HG03159 (cell line): Measurements from ENCODE around the gene B3GALT6.
A peak's percentile ranks its signal among the peaks of the same experiment; 100 is the strongest.

Experiments
- ATAC-seq: cut with Tn5 transposase; IDR thresholded peaks from one replicate; pipeline ENCODE4 v1.9.1; 2021; ENCODE audit warnings: mild to moderate bottlenecking, moderate library complexity; ENCODE audit not compliant: unreplicated experiment

The B3GALT6 gene

DNA sequence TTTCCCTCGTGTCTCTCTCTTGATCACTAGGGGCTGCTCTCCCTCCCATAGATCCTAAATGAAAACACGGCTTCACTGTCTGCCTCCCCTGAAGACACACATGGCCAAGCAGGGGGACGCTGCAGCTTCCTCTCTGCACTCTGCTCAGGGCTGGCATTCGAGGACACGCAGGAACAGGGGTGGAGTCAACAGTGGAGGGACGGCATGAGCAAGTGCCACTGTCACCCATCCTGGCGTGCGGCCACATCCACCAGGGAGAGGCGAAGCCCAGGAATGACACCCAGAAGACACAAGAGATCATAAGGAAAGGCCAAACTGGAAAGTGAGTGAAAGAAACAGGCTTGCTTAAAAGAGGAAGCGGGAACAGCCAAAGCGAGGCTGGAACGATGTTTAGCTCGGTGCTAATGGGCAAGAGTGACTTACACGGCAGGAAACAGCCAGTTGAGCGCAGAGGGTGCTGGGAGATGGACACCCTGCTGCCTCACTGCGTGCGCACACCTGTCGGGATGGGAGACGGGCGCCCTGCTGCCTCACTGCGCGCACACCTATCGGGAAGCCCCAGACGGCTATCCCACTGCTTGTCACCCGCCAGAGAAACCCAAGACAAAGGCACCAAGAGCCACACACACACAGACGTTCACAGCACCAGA is 28.0 kb downstream of the B3GALT6 start:
- ATAC-seq = no peak

DNA sequence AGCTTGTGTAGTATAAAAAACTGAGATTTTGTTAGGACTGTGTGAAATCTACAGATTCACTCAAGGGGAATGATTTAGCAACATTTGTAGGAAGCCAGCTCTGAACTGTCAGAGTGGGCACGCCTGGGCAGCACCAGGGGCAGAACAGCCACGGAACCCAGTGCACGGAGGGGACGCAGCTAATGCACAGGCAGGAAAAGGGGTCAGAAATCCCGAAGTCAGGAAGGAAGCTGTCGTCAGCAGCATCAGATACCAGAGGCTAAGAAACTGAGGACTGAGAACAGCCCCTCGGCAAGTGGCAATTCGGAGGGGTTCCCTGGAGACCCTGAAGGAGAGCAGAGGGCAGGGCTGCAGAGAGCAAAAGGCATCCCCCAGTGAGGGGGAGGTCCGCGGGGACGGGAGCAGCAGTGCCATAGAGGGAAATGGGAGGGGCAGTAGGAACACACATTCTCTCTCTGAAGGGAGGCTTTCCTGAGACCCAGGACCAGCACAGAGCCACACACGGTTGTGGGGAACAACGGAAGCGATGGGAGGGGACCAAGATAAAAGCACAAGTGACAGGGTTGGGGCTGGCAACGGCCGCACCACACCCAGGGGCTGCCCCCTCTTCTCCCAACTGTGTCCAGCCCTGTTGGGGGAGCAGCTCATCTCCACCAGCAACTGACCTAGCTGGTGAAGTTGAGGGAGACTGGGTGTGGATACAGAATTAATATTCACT is 29.0 kb downstream of the B3GALT6 start:
- no peak for ATAC-seq

DNA sequence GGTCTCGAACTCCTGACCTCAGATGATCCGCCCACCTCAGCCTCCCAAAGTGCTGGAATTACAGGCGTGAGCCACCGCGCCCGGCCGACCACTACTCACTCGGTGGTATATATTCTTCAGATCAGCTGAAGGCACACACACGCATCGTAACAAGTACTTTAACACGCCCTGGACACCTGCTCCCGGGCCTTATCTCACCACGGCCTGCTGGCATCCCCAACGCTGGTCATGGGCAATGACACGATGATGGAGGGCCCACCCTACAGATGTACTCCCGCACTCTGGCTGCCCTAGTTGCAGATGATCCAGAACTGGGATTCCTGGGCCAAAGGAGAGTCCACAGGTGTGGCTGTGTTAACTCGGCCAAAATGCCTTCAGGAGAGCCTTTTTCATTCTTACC is 30.0 kb downstream of the B3GALT6 start:
- ATAC-seq = no peak

- no peak for ATAC-seq
These were observed 30.7 kb downstream of the B3GALT6 start for GRCh38 chr1:1262758-1263157.

- no peak for ATAC-seq
These were observed 32.0 kb downstream of the B3GALT6 start for GRCh38 chr1:1264026-1264425.

- no peak for ATAC-seq
These were observed 32.8 kb downstream of the B3GALT6 start for GRCh38 chr1:1264868-1265272.

DNA sequence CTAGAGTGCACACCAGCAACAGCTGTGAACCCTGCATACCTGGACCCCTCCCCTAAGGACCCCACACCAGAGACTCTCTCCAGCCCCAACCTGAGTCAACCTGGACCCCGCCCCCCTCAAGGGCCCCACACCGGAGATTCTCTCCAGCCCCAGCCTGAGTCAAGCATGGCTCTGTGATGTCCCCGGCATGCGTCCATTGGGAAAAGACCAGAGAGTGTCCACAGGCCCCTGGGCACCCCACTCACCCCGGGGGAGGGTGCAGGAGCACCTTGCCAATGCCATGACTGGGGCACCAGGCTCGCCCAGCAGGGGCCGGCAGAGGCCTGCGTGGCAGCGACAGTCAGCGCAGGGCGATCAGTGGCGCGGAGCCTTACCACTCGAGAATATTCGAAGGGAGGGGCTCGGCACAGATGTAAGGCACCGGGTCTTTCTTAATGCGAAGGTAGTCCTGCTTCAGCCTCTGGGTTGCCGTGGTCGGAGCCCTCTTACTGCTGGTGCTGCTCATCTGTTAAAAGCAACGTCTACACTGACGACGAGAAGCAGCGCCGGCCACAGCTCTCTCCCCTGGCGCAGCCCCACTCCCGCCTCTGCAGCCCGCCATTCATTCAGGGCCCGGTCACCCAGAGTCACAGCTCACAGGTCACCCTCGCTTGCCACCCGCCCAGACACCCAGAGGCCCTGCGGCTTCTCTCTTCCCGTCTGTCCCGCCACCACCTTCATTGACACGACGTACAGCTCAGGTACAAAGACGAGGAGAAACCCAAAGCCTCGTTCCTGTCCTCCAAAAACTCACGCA is 35.6 kb downstream of the B3GALT6 start:
- no peak for ATAC-seq

- no peak for ATAC-seq
These were observed 36.2 kb downstream of the B3GALT6 start for GRCh38 chr1:1268284-1268682.

DNA sequence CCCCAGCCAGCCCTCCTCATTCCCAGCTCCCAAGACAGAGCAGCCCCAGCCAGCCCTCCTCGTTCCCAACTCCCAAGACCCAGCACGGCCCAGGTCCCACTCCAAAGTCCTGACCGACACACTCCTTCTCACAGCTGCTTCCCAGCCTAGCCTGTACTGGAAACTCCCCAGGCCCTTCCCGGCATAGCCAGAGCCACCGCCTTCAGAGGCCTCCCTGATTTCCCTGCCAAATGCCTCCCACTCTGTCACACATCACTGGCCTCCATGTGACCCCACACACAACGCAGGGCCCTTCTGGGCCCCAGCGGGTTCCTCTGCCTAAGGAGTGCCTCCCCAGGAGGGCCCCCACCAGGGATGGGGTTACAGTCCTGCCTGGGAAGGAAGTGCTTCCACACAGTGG is 38.8 kb downstream of the B3GALT6 start:
- ATAC-seq = no peak

- no peak for ATAC-seq
These were observed 40.5 kb downstream of the B3GALT6 start for GRCh38 chr1:1272341-1273208.

DNA sequence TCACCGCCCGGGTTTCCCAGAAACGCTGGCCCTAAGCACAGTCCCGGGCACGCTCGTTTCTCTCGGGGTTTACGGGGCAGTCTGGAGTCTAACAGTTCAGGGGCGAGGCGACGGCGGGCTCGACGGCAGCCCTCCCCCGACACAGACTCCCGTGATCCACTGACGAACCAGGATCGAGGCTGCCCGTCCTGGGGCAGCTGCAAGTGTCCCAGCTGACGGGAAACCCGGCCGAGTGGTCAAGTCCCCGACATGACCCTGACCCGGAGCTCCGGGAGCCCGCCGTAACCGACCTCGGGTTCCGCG is 41.1 kb downstream of the B3GALT6 start:
- peak; percentile 8 for ATAC-seq

DNA sequence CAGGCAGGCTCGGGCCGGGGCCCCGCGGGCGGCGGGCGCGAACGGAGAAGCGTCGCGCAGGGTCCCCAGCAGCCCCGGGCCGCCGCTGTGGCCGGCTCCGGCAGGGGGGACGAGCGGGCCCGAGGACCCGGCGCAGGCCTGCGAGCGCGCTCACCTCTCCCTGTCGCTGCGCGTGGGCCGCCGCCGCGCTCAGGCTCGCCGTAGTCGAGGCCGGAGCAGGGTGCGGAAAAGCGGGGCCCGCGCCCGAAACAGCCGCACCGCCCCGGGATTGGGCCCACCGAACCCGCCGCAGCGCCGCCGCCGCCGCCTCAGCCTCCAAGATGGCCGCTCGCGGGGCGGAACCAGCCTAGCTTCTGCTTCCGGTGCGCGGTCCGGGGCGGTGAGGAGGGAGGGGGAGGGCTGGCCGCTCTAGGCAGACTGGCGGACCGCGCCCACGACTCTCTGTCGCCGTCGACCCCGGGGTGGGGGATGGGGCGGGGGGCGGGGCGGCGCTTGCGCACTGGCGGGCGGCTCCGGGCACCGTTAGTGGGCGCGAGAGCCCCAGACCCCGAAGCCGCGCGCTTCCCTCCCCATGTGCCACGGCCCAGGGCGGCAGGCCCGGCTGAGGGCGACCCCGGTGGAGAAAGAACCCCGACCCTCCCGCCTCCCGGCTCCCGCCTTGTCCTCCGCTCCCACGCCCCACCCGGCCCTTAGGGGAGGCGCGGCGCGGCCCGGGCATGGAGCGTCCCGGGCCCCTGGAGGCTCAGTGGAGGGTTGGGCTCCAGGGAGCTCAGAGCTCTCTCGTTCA is 41.7 kb downstream of the B3GALT6 start, which contains the start of gene UBE2J2:
Gene UBE2J2, minus strand, starts transcription at position 343 of the 787 bp plus-strand sequence. CDS start 5,862 bp downstream, outside the sequence.
- peak; percentile 79 for ATAC-seq

- no peak for ATAC-seq
These were observed 42.4 kb downstream of the B3GALT6 start for GRCh38 chr1:1274299-1274930.

DNA sequence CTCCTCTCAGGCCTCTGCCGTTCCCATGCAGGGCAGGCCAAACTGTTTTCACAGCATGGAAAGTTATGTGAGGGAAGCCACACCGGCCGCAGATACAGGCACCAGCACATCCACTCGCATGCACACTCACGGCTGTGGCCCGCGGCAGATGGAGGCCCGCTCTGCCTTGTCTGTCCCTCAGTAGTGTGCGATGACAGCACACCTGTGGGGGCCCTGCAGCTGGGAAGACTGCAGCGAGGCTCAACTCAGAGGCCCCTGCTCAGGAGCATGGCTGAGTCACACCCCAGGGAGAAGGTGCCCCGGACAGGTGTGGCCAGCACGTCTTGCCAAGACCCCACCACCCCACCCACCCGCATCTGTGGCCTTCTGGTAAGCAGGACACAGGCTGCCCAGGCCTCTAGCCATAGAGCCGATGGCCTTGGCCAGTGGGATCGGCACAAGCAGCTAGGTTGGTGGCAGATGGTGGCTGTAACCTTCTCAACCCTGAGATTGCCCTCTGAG is 42.9 kb downstream of the B3GALT6 start:
- ATAC-seq = no peak

DNA sequence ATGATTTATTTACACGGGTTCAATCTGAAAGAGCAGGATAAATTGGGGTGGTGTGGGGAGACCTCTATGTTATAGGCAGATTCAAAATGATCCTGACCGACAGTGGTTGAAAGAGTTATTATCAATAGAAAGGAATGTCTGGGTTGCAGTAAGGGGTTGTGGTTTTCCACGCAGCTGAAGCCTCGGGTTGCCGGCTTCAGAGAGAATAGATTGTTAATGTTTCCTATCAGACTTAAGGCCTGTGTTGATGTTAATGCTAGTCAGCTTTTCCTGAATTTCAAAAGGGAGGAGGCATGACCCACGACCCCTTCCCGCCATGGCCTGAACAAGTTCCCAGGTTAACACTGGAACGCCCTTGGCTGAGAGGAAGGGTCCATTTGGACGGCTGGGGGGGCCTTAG is 43.8 kb downstream of the B3GALT6 start:
- ATAC-seq = no peak

GRCh38 chr1:1278620-1279019 is 46.6 kb downstream of the B3GALT6 start:
- ATAC-seq = no peak

GRCh38 chr1:1279028-1279427 is 47.0 kb downstream of the B3GALT6 start:
- no peak for ATAC-seq

DNA sequence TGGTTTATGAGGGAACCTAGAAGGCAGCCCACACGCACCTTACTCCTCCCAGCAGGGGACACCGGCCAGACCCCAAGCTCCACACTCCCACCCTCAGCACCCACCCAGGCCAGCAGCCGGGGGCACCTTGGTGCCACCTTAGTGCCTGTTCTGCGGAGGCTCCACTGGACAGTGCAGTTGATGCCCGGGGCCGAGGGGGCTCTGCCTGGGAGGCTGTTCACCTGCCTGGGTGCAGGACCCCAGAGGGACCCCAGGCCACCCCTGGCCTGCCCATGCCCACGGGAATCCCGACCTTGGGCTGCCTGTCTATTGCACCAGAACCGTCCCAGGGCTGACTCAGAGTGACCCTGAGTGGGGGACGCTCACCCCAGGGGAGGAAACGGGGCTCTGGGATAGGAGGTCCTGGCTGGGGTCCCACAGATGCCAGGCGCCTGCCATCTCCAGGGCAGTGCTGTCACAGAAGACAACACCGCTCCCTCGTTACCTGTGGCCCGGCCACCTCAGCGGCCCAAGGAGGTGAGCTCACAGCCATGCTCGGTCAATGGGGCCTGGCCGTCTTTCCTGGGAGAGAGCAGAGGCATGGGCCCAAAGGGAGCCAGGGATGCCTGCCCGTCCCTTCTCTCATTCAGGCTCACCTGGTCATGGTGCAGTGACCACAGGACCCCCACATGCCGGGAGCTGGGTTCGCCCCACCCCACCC is 48.9 kb downstream of the B3GALT6 start:
- ATAC-seq = no peak
